SK-N-MC (cell line): ENCODE data around the gene TNFRSF21.

Experiments
- EZH2 ChIP-seq: fragments of 200-600 bp; sonication (generic); IDR thresholded peaks from one replicate; pipeline ENCODE4 v1.6.1; 2017; ENCODE audit warnings: antibody characterized with exemption
- POLR2AphosphoS5 ChIP-seq: IDR thresholded peaks from 2 replicates; pipeline ENCODE4 v1.6.1; 2012; ENCODE audit warnings: mild to moderate bottlenecking, low read depth, low read length, borderline replicate concordance

GRCh38 chr6:47221565-47221964 is 88.1 kb downstream of the TNFRSF21 start:
- TF ChIP-seq EZH2 (no peak), POLR2AphosphoS5 (no peak)
